Activated CD4-positive, alpha-beta T cell treated with anti-CD3 and anti-CD28 coated beads, Interleukin-2, amount 50 U/mL, for 4 hours (primary cell): ENCODE data around the gene PDGFA.

Experiments
- DNase-seq, 2 experiments: peaks; one replicate each; pipeline ENCODE4 v3.0.0-alpha.2; 2020

Gene PDGFA

DNA sequence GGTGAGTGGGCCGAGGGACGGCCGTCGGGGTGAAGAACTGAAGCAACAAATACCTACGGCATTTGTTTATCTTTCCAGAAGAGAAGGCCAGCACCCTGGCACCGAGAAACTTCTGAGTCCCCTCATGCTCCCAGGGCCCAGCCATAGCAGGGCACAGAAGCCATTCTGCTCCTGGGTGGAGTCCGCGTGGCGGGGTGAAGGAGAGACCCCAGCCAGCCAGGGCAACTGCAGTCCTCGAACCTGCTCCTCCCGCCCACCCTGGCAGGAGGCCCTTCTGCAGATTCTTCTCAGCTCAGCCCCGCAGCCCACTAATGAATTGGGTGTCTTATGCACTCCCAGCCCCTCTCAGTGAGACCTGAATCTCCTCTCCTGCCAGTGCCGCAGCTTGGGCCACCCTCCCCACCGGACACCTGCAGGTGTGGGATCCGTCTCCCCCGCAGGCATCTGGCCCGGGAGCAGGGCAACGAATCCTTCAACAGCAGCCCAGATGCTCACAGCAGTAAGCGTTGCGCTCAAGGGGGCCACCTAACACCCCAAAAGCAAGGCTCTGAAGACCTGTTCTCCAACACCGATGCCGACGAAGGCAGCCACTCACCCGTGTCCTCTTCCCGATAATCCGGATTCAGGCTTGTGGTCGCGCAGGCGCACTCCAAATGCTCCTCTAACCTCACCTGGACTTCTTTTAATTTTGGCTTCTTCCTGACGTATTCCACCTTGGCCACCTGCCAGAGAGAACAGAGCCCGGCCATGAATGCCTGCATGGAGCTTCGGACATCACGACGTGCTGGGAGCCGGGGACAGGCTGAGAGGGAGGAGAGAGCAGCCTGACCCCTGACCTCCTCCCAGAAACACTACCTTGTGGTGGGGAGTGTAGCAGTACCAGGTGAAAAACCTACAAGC lies 18.9 kb downstream of the PDGFA start:
- DNase-seq: no peak

DNA sequence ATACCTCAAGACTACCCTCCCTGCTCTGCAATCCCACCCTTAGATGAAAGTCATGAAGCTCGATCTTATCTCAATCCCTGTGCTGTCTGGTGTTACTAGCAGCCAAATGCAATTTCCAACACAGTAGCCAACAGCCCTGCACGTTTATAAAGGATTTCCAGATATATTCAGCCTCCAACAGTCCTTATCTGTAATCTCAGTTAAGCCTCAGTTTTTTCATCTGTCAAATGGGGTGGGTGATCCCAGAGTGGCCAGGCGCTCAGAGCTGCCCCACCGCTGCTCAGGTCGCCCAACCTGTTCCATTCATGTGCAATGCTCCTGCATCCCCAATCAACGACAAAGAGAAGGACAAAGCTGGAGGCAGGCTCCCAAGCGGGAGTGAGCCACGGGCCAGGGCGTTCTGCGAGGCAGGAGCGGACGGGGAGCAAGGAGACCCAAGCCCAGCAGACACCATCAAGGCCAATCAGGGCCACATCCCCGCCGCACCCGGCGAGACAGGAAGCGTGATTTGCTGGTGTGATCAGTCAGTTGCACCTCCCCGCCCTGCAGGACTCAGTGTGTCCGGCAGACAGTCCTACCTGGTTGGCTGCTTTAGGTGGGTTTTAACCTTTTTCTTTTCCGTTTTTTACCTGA lies 19.7 kb downstream of the PDGFA start:
- DNase-seq: no peak

DNA sequence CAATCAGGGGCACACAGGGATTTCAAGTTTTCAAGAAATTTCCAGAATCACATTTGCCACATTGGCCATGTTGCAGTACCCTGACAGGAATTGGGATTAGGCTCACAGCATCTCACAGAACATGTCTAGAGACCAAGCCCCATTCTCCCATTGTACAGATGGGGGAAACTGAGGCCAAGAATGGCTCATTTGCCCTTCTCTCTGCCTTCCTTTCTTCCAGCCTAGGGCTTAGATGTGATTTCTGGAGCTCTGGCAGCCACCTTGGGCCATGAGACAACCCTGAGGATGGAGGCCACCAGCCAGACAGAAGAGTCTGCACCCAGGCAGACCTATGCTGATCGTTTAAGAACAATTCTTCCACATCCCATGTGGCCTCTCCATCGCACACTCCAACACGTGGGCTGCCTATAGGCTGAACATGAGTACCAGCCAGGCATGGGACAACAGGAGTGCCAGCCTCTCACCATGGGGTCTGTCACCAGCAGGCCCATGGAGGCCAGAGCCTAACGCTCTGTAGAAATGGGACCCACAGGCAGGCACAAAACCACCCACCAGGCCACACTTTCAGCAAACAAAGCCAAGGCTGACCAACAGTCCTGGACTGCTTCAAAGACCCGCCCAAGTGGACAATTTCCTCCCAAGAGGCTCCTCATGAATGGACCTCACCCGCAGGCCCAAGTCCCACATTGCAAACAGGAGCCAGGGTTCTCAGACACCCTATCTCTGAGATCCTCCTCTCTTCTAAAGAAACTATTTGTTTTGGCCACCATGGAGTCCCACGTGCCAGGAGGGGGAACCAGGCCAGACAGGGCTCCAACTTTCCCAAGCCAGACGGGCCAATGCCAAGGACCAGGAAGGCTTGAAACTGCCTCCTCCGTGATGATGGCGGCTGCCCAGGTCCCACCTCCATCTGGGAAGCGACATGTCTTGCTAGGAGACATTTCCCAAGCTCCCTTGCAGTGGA lies 20.7 kb downstream of the PDGFA start:
- DNase-seq: no peak

DNA sequence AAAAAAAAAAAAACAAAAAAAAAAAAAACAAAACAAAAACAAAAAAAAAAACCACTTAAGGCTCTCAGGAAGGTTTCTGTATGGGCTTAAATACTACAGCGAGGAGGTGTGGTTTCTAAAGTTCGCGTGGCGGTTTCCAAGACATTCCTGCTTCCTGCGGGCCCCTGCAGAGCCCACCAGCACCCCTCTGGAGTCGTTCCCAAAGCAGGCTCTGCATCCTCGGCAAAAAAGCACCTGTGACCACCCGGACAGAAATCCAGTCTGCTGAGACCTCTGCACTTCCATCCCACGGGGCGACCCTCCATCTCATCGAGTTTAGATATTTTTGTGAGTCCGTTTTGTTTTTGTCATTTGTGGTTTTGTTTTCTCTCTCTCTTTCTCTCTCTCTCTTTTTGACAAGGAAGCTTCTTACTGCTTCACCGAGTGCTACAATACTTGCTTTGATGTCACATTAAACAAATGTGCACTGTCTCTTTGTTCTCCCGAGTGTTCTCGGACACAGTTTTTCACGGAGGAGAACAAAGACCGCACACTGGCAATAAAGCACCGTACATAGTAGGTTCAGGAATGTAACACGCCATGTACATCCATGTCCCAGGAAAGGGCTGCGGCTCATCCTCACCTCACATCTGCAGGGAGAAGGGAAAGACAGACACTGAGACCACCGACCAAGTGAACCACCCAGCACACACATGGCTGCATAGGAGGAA lies 21.5 kb downstream of the PDGFA start:
- no peak for DNase-seq

DNA sequence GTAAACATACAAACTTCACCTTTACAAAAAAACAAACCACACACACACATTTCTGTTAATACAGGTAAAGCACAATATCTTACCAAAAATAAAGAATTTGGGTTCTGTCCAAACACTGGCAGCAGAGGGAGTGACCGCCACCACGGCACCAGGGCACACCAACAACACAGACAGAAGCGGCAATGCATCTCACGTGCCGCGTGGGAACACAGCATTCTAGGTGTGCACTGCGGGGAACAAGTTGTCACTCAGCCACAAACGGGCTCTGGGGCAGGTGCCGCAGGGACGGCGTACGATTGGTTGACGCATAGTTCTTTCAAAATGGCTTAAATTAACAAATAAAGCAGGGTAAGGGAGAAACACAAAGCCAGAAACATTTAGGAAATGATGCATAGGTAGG lies 22.3 kb downstream of the PDGFA start:
- no peak for DNase-seq

DNA sequence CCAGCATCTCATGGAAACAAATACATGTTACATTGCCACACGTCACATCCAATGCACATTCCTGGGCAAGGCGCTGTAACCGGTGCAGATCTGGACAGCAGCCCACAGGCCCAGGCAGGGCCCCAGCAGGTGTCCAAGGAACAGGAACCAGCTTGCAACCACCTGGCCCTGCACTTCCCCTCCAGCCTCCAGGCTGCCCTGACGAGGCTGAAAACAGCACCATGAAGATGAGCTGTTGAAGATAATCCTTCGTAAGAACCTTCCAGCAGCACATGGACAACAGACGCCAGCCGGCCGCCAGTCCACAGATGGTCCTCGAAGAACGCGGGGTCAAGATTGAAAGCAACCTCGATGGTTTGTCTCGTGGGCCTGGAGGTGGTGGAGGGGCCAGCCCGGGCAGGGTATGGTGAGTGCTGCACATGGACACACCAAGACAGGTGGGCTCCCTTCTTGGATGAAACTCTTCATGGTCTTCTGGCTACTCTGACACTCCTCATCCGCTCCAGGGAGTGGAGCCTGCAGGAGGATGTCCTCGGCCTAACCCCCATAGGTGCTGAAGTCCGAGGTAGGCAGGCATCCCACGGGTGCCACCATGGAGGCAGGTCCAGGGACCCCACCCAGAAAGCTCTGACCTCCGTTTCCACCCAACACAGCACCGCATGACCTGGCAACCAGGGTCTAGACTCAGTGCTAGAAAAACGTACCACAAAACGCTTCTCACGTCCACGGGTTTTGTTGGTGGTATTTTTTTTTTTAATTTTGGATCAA lies 22.9 kb downstream of the PDGFA start:
- no peak for DNase-seq

DNA sequence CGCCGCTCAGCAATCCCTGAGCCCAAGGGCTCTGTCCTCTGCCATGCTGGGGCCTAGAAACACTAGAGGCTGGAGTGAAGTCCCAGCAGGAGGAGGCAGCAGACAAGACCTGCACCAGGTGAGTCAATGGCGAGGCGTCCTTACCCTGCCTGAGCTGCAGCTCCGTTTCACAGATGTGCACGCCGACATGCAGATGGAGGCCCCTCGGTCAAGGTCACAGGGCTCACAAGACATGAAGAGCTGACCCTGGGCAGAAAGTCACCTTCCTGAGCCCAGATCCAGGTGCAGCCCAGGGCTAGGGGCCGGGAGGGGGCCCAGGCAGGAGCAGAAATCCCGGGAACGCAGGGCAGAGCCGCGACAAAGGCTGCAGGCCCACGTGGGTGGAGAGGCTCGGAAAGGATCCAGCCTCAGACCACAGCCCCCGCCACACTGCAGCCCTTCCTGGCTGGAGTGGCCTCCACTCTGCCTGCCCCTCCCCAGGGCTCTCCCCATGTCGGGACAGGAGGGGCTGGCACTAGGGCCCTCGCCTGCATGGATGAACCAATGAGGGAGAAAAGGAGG lies 23.8 kb downstream of the PDGFA start:
- no peak for DNase-seq

DNA sequence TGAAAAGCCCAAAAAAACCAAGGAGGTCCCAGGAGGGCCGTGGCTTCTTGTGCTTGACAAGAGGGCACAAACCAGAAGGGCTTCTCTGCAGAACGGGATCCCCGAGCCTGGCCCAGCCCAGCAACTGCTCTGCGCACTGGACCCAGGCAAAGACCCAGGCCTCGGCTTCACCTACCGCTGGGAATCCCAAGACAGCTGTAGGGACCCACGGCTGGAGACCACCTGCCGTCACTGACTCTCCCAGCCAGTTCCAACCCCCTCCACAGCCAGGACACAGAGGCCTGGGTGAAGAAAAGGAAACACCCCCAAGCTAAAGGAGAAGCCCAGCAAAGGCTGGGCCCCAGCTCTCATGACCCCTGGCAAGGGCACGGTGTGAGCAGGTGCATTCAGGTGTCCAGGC lies 24.3 kb downstream of the PDGFA start:
- no peak for DNase-seq

DNA sequence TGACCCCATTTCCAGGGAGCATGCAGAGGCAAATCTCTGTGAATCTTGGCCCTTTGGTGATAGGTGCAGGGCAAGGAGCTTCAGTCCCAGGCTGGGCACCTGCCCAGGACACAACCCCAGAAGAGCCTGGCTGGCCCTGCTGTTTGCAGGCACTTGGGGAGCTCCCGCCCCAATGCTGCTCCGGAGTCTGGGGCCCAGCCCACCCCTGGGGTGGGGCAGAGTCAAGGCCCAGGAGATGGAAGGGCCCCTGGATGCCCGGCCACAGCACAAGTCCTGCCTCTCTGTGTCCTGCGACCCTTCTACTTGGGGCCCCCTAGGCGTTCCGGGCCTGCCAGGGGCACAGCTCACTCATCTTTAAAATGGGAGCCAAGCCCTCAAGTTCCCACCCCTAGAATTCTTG lies 24.7 kb downstream of the PDGFA start:
- DNase-seq: no peak

DNA sequence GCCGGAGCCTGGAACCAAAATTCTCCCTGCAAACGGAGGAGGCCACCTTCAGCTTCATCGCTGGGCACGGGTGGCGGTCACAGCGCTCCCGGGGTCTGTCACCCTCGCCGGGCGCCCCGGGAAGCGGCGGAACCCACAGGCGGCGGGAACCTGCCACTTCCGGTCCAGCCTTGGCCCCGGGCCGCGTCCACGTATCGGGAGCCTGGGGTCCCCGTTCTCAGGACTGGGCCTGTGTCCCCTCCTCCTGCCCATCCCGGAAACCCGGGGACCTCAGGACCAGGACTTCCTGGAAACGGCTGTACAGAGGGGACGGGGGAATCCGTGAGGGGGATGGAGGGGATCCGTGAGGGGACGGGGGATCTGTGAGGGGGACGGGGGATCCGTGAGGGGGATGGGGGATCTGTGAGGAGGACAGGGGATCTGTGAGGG lies 25.4 kb downstream of the PDGFA start:
- no peak for DNase-seq

DNA sequence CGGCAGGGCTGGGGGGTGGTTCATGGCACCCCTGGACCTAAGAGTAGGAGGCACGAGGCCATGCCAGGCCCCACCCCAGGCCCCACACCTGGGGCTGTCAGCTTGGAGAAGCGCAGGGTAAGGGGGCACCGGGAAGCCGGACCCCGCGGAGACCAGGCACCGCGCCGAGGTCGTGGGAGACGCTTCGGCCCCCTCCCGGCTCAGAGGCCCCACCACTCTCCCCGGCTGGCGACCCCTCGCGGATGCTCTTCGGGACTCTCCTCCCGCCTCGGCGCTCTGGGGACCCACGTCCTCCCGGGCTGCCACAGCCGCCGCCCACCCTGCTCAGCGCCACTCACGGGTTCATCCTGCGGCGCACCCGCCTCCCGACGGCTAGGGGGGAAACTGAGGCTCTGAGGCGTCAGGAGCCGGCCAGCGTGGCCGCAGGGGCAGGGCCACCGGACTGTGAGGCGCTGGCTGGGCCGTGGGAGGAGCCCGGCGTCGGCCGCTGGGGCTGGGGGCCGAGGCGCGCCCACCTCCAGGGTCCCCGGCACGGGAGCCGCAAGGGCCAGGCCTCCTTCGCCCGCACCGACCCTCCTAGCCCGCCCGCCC lies 25.9 kb downstream of the PDGFA start:
- DNase-seq: no peak

DNA sequence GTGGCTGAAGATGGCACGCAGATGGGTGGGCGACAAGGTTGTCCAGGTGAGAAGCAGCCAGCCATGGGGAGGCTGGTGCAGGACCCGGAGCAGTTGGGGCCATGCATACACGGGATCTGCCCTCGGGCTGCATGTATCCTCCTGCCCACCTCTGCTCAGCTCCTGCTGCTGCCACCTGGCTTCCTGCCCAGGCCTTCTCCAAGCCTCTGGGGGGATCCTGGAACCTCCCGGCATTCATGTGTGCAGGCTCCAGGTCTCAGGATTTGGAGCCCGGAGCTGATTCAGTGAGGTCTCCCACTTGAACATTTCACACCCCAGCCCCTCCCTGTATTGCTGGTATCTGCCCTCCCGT lies 27.0 kb downstream of the PDGFA start:
- DNase-seq: no peak

DNA sequence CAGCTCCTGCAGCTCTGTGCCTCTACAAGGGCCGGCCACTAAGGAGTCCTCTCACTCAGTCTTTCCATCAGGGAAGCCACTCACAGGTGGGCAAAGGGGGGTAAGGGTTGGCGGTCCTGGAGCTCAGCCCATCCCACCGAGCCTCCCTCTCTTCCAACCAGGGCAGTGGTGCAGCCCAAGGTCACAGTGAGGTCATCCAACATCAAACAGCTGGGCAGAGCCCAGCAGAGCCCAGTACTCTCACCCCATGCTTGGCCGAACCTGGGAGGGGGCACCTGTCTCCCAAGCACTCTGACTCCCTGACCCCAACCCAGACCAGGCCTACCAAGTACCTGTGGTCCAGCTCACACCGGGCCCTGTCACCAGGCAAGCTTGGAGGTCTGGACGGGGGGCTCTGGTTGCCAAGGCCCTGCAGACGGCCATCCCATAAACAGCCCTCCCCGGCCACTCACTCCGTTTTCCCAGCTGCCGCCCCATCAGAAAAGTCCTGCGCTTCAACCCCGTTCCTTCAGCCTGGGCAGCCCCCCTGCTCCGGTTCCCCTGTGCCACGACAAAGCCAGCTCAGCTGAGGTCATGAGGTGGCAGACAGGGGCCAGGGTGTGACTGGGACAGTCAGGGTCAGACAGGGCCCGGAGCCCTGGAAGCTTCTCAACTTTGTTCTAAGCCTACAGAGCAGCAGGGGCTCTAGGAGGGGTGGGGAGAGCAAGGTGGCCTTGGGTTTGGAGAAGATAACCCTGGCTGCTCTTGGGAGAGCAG lies 27.5 kb downstream of the PDGFA start:
- no peak for DNase-seq

DNA sequence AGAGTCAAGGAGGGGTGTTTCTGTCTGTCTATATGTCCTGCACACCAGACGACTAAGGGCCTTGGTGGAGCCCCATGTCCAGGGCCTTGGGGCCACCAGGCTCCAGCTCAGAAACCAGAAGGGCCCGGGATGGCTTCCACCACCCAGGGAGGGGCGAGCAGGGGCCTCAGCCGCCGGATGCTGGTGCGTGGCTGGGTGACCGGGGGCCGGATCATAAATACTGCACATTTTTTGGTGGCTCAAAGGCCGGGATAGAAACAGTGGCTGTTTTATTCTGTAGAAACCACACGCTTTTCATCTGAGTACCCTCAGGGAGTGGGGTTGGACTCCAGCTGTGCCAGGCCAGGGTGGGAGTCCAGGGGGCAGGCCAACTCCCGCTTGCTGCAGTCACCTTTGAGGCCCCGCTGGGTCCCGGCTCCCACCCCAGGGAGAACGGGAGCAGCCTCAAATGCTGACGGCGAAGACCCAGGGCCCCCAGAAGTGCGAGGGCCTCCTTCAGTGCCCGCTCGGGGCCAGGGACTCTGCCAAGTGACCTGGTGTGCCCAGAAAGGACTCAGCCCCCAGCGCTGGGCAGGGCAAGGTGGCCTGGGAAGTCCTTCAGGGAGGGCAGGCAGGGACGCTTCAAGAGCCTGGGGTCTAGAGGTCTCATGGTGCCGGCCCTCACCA lies 28.2 kb downstream of the PDGFA start:
- no peak for DNase-seq

DNA sequence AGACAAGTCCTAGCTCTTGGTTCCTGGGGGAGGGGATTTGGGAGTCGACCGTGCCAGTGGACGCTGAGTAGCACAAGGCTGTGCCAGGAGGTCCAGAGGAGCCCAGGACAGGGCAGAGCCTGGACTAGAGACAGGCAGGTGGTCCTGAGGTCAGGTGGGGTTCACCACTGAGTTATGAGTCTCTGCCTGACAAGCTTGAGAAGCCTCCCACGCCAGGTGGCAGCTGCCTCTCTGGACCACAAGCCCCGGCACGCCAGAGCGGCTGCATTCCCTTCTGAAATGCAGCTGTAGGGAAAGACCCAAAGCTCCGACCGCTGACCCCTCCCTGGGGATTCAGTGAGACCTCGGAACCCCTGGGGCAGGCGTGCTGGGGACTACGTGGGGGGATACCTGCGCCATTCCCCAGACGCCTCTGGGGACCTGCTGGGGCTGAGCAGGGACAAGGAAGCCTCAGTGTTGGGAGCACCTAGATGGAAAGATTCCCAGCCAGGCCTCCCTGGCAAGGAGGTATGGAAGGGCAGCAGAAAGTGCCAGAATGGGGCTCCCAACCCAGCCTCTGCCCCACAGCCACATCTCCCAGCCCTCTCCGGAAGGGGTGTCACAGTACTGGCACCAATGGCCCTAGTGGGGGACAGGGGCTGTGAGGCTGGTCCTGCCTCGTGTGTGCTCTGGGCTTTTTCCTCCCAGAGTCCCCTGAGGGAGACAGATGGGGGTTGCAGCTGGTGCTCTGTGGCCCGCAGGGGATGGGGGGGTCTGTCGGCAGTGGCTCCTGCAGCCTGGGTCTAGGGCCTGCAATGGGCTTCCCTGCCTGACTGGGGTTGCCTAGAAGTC lies 29.0 kb downstream of the PDGFA start:
- DNase-seq: no peak

DNA sequence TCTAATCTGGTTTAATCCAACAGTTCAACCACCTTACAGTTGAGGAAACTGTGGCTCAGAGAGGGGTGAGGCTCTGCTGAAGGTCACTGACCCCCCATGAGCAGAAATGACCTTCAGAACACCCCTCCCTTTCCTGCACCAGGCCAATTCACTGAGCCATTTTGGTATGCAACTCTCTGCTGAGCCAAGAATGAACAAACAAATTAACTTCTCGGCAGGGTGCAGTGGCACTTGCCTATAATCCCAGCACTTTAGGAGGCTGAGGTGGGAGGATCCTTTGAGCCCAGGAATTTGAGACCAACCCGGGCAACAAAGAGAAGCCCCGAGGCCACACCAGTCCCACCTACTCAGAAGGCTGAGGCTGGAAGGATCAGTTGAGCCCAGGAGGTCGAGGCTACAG lies 29.8 kb downstream of the PDGFA start:
- no peak for DNase-seq

DNA sequence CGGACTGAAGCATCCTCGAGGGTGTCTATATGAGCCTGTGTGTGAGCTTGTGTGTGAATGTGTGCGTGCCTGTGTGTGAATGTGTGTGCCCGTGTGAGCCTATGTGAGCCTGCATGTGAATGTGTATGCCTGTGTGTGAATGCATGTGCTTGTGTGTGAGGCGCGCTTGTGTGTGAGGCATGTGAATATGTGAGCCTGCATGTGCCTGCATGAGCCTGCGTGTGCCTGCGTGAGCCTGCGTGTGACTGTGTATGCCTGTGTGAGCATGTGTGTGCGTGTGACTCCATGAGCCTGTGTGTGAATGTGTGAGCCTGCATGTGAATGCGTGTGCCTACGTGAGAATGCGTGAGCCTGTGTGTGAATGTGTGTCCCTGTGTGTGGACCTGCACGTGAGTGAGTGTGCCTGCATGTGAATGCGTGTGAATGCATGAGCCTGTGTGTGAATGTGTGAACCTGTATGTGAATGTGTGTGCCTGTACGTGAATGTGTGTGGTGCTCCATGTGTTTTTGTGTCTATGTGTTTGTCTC lies 33.4 kb downstream of the PDGFA start:
- DNase-seq: no peak
